GM19023 (cell line): Measurements from ENCODE around the gene CATSPER2.
"Not testable (repeated sequence)": the region's sequence is repeated elsewhere in the genome, so short reads cannot be mapped to it uniquely, and the experiment has no call there.

Experiments
- ATAC-seq: cut with Tn5 transposase; IDR thresholded peaks from one replicate; pipeline ENCODE4 v1.9.1; 2021; ENCODE audit warnings: mild to moderate bottlenecking, moderate library complexity; ENCODE audit not compliant: unreplicated experiment

CATSPER2 gene

GRCh38 chr15:43648649-43649429 is at the start of gene CATSPER2:
Gene CATSPER2, minus strand, starts transcription at chr15:43648844. Its CDS starts 783 bp downstream, at chr15:43648061.
- no peak for ATAC-seq

GRCh38 chr15:43693148-43694022 is 44.7 kb upstream of the CATSPER2 start, which contains the start of gene CKMT1A:
Gene CKMT1A, plus strand, starts transcription at chr15:43693859. Its CDS starts 192 bp downstream, at chr15:43694051.
- not testable (repeated sequence) for ATAC-seq

- not testable (repeated sequence) for ATAC-seq
Measured at GRCh38 chr15:43692679-43693078, 44.0 kb upstream of the CATSPER2 start.

- ATAC-seq, result peak; percentile 99
Measured at GRCh38 chr15:43689604-43690301, 41.1 kb upstream of the CATSPER2 start.

- ATAC-seq, result not testable (repeated sequence)
Measured at GRCh38 chr15:43674175-43674574, 25.5 kb upstream of the CATSPER2 start.

- ATAC-seq, result not testable (repeated sequence)
Measured at GRCh38 chr15:43666177-43666576, 17.5 kb upstream of the CATSPER2 start.

GRCh38 chr15:43663333-43663732 is 14.7 kb upstream of the CATSPER2 start:
- not testable (repeated sequence) for ATAC-seq

- not testable (repeated sequence) for ATAC-seq
Measured at GRCh38 chr15:43662293-43662692, 13.6 kb upstream of the CATSPER2 start.

GRCh38 chr15:43659727-43660126 is 11.1 kb upstream of the CATSPER2 start:
- ATAC-seq, result not testable (repeated sequence)

GRCh38 chr15:43649430-43649926 is 834 bp upstream of the CATSPER2 start:
- not testable (repeated sequence) for ATAC-seq

- peak; percentile 58 for ATAC-seq
Measured at GRCh38 chr15:43638464-43639204, 10.0 kb downstream of the CATSPER2 start.

GRCh38 chr15:43626937-43627336 is 21.7 kb downstream of the CATSPER2 start:
- ATAC-seq, result not testable (repeated sequence)

GRCh38 chr15:43625106-43625505 is 23.5 kb downstream of the CATSPER2 start:
- no peak for ATAC-seq

- ATAC-seq, result not testable (repeated sequence)
Measured at GRCh38 chr15:43622068-43622799, 26.4 kb downstream of the CATSPER2 start.

- ATAC-seq, result not testable (repeated sequence)
Measured at GRCh38 chr15:43618700-43619099, 29.9 kb downstream of the CATSPER2 start, which contains the start of gene STRC. Gene STRC, minus strand, starts transcription at chr15:43618800. Its CDS starts 78 bp downstream, at chr15:43618722.

- not testable (repeated sequence) for ATAC-seq
Measured at GRCh38 chr15:43617750-43618149, 30.9 kb downstream of the CATSPER2 start.

- not testable (repeated sequence) for ATAC-seq
Measured at GRCh38 chr15:43602233-43602632, 46.4 kb downstream of the CATSPER2 start.

GRCh38 chr15:43600200-43600599 is 48.4 kb downstream of the CATSPER2 start:
- ATAC-seq, result not testable (repeated sequence)

GRCh38 chr15:43599131-43599530 is 49.5 kb downstream of the CATSPER2 start:
- not testable (repeated sequence) for ATAC-seq
